ENCODE results near the gene ATP9A. TPM values are rescaled to one million over a fixed set of nuclear protein-coding genes. Genes with fewer than 3 reads are reported as not detected.
"Not testable (repeated sequence)": the region's sequence is repeated elsewhere in the genome, so short reads cannot be mapped to it uniquely, and the experiment has no call there.

Gene ATP9A
- total and polyA plus RNA-seq, 2 experiments from 2014 or later, result 11.3 to 16.9 TPM

- peak overlapping the region; percentile 88 for H3K27ac ChIP-seq
- H3K4me3 ChIP-seq, result peak overlapping the region; percentile 9
These were observed 198.1 kb downstream of the ATP9A start for GRCh38 chr20:51569815-51570738.

GRCh38 chr20:51568533-51568932, 199.7 kb downstream of the ATP9A start:
- not testable (repeated sequence) for H3K4me3 ChIP-seq; H3K36me3 ChIP-seq; H3K27me3 ChIP-seq; H3K27ac ChIP-seq; H3K9me3 ChIP-seq (ENCODE audit: low read depth); DNase-seq (ENCODE audit: low read depth in 1 of 2, low spot score in 1 of 2)
- H3K4me1 ChIP-seq (ENCODE audit: low read depth), result peaks cover 19% of the 10 kb centered on the region

More at GRCh38 chr20:51569815-51570738, 198.1 kb downstream of the ATP9A start:
- Histone ChIP-seq H3K36me3 (no peaks in the 10 kb centered on the region), H3K4me1 (ENCODE audit: low read depth) (peaks cover 17% of the 10 kb centered on the region), H3K27me3 (no peaks in the 10 kb centered on the region), H3K9me3 (ENCODE audit: low read depth) (no peaks in the 10 kb centered on the region)
- TF ChIP-seq, protein P1, sequence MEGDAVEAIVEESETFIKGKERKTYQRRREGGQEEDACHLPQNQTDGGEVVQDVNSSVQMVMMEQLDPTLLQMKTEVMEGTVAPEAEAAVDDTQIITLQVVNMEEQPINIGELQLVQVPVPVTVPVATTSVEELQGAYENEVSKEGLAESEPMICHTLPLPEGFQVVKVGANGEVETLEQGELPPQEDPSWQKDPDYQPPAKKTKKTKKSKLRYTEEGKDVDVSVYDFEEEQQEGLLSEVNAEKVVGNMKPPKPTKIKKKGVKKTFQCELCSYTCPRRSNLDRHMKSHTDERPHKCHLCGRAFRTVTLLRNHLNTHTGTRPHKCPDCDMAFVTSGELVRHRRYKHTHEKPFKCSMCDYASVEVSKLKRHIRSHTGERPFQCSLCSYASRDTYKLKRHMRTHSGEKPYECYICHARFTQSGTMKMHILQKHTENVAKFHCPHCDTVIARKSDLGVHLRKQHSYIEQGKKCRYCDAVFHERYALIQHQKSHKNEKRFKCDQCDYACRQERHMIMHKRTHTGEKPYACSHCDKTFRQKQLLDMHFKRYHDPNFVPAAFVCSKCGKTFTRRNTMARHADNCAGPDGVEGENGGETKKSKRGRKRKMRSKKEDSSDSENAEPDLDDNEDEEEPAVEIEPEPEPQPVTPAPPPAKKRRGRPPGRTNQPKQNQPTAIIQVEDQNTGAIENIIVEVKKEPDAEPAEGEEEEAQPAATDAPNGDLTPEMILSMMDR (IDR thresholded peaks at IDR 0.05; ENCODE audit: low read depth, low read length), result no peak
- peak; percentile 6 to 62 for DNase-seq (ENCODE audit: low read depth in 1 of 2, low spot score in 1 of 2)

GRCh38 chr20:51567622-51568021, 200.6 kb downstream of the ATP9A start:
- H3K27me3 ChIP-seq, result no peaks in the 10 kb centered on the region
- H3K36me3 ChIP-seq, result no peaks in the 10 kb centered on the region
- H3K4me3 ChIP-seq, result no peak overlapping the region
- DNase-seq (ENCODE audit: low read depth in 1 of 2, low spot score in 1 of 2), result no peak
- TF ChIP-seq, protein P1 (IDR thresholded peaks at IDR 0.05; ENCODE audit: low read depth, low read length), result no peak
- H3K4me1 ChIP-seq (ENCODE audit: low read depth), result peaks cover 24% of the 10 kb centered on the region
- H3K27ac ChIP-seq, result no peak overlapping the region
- H3K9me3 ChIP-seq (ENCODE audit: low read depth), result no peaks in the 10 kb centered on the region

- no peak overlapping the region for H3K4me3 ChIP-seq
- no peaks in the 10 kb centered on the region for H3K36me3 ChIP-seq
- no peak for DNase-seq (ENCODE audit: low read depth in 1 of 2, low spot score in 1 of 2)
- H3K4me1 ChIP-seq (ENCODE audit: low read depth), result peaks cover 26% of the 10 kb centered on the region
- H3K27ac ChIP-seq, result no peak overlapping the region
- TF ChIP-seq, protein P1 (IDR thresholded peaks at IDR 0.05; ENCODE audit: low read depth, low read length), result no peak
- no peaks in the 10 kb centered on the region for H3K9me3 ChIP-seq (ENCODE audit: low read depth)
- H3K27me3 ChIP-seq, result no peaks in the 10 kb centered on the region
These were observed 201.6 kb downstream of the ATP9A start for GRCh38 chr20:51566594-51566993.

DNA sequence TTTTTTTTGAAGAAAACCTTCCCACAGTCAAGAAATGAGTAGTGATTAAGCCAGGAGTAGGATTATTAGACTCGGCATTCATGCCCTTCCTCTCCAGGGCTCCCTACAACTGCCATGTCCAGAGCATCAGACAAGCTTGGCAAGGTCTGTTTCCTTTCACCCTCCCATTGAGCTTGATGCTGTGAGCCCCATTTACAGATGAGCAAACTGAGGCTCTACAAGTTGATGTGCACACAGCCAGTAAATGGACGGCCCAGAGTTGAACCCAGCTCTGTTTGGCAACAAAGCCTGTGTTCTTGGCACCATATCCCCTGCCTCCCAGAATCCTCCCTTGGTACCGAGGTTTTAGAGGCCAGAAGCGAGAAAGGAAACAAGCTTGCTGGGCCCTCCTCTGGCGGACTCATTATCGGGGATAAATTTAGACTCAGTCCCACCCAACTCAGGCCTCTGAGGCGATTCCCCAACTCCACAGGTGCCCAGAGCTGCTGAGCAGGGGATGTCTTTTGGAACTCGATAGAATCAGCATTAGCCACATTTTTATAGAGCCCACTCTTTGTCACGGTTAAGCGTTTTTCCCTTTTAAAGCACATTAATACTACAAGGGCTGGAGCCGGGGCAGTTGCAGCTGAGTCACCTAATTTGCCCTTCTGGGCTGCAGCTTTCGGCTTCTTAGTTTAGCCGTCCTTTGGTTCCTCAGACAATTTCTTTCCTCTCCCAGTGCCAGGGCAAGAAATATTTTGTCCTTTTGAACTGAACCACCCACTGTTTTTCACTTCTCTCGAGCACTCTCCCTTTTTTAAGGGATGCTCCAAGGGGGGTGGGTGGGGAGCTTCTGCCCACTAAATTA, 202.7 kb downstream of the ATP9A start:
- DNase-seq (ENCODE audit: low read depth in 1 of 2, low spot score in 1 of 2), result peak in 1 of 2 donors; percentile 8
- TF ChIP-seq, protein P1 (IDR thresholded peaks at IDR 0.05; ENCODE audit: low read depth, low read length), result no peak
- H3K36me3 ChIP-seq, result no peaks in the 10 kb centered on the region
- H3K27ac ChIP-seq, result no peak overlapping the region
- H3K4me3 ChIP-seq, result no peak overlapping the region
- no peaks in the 10 kb centered on the region for H3K9me3 ChIP-seq (ENCODE audit: low read depth)
- H3K4me1 ChIP-seq (ENCODE audit: low read depth), result peaks cover 26% of the 10 kb centered on the region
- H3K27me3 ChIP-seq, result no peaks in the 10 kb centered on the region

Measured in cardiac muscle cell (in vitro differentiated cells and primary cell).